Activated CD4-positive, CD25-positive, alpha-beta regulatory T cell treated with anti-CD3 and anti-CD28 coated beads, Interleukin-2, amount 50 U/mL, for 72 hours (primary cell): ENCODE results near the gene P2RX7.
"Not testable (repeated sequence)": the region's sequence is repeated elsewhere in the genome, so short reads cannot be mapped to it uniquely, and the experiment has no call there.

ENCODE experiments used
- DNase-seq: peaks from one replicate; pipeline ENCODE4 v3.0.0; 2021

Gene P2RX7

DNA sequence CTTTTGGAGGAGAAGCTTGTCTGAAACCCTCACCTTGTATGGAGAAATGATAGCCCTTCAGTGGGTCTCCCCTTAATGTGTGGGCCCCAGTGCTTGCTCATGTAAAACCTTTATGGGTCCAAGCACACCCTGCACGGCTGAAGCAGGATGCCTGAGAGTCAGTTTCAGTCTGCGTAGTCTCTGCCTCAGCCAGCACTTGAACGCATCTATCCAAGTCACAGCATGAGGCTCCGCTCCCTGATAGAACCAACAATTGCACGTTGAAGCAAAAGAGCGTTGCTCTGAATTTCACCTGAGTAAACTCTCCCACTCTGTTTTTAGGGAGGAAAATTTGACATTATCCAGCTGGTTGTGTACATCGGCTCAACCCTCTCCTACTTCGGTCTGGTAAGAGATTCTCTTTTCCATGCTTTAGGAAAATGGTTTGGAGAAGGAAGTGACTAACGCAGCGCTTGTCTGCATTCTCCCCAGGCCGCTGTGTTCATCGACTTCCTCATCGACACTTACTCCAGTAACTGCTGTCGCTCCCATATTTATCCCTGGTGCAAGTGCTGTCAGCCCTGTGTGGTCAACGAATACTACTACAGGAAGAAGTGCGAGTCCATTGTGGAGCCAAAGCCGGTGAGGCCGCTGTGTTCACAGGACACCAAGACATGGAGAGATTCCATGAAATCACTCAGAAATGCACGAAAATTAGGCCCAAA, 44.3 kb downstream of the P2RX7 start:
- DNase-seq = no peak

DNA sequence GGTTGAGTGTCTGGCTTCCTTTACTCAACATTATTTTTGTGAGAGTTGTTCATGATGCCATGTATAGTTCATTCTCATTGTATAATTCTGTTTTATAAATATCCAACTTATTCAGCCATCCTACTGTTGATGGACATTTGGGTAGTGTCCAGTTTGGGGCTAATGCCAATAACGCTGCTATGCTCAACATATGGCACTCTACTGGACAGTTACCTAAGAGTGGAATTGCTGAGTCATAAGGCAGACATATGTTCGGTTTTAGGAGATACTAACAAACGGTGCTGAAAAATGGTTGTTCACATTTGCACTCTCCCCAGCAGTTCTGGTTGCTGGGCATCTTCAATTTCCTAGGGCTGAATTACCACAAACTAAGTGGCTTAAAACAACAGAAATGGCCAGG, 48.5 kb downstream of the P2RX7 start:
- DNase-seq = no peak

DNA sequence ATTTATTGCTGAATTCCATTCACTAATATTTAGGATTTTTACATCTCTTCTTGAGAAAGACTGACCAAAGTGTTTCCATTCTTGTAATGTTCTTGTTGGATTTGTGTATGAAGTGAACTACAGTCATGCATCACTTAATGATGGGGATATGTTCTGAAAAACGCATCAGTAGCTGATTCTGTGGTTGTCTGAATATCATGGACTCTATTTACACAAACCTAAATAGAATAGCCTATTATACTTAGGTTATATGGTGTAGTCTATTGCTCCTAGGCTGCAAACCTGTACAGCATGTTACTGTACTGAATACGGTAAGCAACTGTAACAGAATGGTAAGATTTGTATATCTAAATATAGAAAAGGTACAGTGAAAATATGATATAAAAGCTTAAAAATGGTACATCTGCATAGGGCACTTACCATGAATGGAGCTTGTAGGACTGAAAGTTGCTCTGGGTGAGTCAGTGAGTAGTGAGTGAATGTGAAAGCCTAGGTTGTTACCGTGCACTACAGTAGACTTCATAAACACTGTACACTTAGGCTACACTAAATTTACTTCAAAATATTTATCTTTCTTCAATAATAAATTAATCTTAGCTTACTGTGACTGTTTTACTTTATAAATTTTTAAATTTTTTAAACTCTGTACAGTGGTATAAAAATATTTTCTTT, 49.7 kb downstream of the P2RX7 start:
- no peak for DNase-seq

DNA sequence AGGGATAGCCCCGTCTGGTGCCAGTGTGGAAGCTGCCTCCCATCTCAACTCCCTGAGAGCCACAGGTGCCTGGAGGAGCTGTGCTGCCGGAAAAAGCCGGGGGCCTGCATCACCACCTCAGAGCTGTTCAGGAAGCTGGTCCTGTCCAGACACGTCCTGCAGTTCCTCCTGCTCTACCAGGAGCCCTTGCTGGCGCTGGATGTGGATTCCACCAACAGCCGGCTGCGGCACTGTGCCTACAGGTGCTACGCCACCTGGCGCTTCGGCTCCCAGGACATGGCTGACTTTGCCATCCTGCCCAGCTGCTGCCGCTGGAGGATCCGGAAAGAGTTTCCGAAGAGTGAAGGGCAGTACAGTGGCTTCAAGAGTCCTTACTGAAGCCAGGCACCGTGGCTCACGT, 51.7 kb downstream of the P2RX7 start:
- no peak for DNase-seq

DNA sequence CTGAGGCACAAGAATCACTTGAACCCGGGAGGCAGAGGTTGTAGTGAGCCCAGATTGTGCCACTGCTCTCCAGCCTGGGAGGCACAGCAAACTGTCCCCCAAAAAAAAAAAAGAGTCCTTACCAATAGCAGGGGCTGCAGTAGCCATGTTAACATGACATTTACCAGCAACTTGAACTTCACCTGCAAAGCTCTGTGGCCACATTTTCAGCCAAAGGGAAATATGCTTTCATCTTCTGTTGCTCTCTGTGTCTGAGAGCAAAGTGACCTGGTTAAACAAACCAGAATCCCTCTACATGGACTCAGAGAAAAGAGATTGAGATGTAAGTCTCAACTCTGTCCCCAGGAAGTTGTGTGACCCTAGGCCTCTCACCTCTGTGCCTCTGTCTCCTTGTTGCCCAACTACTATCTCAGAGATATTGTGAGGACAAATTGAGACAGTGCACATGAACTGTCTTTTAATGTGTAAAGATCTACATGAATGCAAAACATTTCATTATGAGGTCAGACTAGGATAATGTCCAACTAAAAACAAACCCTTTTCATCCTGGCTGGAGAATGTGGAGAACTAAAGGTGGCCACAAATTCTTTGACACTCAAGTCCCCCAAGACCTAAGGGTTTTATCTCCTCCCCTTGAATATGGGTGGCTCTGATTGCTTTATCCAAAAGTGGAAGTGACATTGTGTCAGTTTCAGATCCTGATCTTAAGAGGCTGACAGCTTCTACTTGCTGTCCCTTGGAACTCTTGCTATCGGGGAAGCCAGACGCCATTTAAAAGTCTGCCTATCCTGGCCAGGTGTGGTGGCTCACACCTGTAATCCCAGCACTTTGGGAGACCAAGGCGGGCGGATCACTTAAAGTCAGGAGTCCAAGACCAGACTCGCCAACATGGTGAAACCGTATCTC, 52.6 kb downstream of the P2RX7 start:
- DNase-seq = no peak

DNA sequence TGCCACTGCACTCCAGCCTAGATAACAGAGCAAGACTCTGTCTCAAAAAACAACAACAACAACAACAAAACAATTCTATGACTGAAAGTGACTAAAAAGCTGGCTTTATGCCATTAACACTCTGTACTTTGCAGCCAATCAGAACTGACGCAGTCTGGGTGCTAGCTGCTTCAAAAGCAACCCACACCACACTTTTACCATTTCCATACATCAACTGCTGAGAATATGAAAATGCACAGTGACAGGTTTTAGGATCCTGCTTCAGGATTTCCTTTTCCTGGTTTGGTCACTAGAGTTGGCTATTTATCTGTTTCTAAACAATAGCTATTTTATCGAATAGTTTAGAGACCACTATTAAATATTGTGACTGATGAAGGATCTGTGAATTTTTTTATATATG, 54.1 kb downstream of the P2RX7 start:
- DNase-seq = no peak

DNA sequence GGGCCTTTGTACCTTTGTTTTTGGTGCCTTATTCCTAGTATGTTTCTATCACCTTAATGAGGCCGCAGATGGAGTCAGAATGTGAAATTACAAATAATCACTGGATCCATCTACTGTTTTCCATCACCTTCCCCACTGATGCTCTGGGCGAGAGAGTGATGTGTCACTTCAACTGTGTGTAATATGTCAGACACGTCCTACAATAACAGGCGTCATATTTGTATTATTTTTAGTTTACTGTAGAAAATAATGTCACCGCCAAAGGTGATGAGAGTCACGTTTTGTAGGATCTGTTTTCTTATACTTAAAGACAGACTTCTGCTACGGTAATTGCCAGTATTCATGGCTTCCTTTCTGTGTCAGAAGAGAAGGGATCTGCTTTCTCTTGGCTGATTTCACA, 54.8 kb downstream of the P2RX7 start:
- no peak for DNase-seq

DNA sequence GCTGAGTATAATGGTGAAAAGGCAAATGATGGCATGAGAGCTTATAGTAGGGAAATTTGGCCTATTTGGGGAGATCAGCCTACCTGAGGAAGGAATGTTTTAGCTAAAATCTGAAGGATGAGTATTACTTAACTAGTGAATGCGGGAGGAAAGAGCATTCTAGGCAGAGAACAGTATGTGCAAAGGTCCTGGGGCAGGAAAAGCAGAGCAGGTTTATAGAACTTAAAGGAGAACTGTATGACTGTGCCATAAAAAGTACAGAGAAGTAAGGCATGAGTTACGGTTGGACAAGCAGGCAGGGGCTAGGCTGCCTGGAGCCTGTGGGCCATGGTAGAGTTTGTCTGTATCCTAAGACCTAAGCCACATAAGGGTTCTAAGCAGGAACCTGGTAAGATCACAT, 55.6 kb downstream of the P2RX7 start:
- DNase-seq = no peak

DNA sequence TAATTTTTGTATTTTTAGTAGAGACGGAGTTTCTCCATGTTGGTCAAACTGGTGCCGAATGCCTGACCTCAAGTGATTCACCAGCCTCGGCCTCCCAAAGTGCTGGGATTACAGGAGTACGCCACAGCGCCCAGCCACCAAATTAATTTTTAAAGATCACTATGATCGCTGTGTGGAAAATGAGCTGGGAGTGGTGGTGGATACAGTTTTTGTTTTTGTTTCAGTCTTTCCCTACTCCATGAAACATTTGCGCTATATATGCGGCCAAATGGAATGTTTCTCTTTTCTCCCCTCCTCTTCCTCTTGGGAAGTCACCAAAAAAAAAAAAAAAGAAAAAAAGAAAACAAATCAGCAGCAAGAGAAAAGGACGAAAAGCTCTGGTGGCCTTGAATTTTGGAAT, 56.5 kb downstream of the P2RX7 start:
- no peak for DNase-seq

DNA sequence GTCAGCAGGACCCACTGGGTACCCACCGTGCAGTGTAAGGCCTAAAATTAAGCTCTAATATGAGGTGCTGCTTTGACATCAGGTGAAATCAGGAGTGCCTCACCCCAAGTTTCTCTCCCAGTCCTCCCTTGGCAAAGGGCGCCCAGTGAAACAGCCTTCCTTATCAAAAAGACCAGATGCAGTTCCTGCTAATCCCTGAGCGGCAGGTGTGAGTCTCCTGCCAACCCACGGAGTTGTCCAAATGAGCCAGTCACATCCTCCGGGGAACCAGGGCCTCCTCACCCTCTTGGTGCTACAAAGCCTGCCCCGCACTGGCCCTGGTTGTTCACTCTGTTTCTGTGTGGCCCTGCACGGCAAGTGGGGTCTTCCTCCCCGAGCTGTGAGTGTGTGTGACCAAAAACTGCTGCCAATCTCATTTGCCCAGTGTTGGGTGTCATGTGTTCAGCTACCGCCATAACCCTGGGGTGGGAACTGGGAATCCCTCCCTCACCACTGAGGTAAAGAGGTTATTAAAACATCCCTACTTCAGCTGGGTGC, 57.0 kb downstream of the P2RX7 start:
- DNase-seq = no peak

DNA sequence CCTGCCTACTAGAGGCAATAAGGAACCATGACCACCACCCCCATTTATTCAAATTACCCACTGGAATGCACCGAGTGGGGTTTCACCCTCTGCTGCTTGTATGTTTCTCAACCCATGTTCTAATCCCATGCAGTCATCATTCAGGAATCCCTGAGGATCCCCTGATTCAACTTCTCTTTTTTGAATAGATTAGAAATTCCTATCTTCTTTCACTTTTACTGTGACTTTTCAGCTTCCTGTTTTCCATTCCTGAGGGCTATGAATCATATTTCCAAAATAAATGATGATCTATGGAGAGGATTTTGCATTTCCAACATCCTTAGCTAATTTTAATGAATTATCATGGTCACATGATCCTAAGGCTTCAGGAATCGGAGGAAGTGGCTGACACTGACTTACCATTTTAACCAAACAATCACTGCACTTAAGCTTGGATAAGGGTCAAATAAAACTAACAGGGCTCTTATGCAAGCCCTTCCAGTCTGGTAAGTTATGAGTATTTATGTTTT, 57.9 kb downstream of the P2RX7 start:
- DNase-seq = no peak

DNA sequence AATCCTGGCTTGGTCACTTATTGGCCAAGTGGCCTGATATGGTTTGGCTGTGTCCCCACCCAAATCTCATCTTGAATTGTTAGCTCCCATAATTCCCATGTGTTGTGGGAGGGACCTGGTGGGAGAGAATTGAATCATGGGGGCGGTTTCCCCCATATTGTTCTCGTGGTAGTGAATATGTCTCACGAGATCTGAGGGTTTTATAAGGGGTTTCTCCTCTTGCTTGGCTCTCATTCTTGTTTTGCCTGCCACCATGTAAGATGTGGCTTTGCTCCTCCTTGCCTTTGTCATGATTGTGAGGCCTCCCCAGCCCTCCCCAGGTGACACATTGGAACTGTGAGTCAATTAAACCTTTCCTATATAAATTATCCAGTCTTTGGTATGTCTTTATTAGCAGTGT, 58.5 kb downstream of the P2RX7 start:
- DNase-seq = no peak

DNA sequence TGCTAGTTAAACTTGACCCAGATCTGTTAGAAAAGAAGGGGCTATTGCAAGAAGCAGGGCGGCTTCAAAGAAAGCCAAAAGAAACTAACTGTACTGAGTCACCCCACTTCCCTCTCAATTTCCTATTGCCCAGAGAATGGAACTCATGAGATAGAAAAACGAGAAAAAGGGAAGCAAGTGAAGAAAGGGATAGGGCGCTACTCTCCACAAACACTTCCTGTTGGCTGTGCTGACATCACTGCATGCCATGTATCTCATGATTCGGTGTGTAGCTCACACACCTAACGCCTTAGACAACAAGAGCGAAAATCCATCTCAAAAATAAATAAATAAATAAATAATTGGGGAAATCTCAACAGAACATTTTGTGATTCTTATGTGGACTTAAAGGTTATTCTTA, 64.2 kb downstream of the P2RX7 start:
- DNase-seq = no peak

DNA sequence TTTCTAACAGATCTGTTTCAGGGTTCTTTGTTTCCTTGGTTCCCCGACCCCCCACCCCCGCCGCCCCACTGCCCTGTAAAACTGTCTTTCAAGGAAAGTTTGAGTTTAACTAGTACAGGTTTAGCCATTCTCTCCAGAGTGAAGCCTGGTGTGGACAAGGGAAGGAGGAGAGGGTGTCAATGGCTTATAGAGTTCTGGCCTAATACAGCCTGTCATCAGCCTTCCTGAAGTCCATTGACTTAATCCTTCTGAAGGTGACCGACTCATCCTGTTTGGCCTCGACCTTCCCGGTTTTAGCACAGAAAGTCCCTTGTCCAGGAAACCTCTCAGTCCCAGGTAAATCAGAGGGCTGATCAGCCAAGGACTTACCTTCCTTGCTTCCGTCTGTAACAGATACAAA, 66.3 kb downstream of the P2RX7 start:
- DNase-seq = no peak

DNA sequence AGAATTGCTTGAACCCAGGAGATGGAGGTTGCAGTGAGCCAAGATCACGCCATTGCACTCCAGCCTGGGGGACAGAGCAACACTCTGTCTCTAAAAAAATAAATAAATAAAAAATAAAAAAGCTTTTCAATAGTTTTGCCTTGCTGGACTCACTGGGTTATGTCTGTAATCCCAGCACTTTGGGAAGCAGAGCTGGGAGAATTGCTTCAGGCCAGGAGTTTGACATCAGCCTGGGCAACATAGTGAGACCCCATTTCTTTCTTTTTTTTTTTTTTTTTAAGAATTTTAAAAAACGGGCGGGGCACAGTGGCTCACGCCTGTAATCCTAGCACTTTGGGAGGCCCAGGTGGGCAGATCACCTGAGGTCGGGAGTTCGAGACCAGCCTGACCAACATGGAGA, 68.5 kb downstream of the P2RX7 start:
- not testable (repeated sequence) for DNase-seq

DNA sequence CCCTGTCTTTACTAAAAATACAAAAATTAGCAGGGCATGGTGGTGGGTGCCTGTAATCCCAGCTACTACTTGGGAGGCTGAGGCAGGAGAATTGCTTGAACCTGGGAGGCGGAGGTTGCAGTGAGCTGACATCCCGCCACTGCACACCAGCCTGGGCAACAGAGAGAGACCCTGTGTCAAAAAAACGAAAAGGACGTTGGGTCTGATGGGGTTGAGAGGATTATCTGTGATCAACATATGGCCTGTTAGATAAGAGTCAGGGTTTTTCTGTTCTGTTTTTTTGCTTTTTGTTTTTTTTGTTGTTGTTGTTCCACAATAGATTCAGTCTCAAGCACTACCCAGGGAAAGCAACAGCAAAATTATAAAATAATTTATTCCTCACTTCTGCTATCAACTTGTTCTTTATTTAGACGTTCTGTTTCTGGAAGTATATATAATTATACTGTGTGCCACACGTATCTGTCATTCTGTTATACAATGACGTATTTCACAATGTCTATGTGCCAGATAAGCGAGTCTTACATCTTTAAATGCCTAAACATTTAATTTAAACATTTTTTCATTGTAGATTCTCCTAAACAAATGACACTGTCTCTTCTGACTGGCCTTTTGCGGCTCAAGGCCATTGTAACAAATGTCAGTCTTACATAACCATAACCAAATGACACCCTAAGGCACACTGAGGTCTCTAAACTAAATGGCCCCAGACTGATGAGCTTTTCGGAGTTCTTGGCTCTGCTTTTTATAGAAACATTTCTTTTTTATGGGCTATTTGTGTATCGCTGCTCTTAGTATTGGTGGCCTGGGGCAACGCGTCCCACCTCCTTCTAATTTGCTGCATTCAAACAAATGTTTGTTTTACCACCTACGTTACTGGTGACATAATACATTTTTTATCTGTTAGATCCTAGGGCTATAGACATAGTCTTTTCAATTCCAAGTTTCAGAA, 70.0 kb downstream of the P2RX7 start:
- no peak for DNase-seq

DNA sequence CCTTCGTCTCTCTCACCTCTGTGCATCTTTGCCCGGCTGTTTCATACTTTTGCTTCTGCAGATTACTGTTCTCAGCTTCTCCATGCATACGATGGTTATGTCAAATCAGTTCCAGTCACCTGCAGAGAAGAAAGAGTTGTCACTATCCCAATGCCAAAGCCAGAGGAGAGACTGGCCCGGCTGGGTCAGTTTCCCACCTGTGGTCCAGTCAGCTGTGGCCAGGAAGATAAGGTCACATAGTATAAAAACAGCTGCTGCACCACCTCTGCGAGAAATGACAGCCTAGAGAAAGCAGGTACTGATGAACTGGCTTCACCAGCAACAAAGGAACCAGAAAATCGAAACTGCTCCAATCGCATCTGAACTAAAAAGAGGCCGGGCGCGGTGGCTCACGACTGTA, 70.8 kb downstream of the P2RX7 start:
- no peak for DNase-seq

DNA sequence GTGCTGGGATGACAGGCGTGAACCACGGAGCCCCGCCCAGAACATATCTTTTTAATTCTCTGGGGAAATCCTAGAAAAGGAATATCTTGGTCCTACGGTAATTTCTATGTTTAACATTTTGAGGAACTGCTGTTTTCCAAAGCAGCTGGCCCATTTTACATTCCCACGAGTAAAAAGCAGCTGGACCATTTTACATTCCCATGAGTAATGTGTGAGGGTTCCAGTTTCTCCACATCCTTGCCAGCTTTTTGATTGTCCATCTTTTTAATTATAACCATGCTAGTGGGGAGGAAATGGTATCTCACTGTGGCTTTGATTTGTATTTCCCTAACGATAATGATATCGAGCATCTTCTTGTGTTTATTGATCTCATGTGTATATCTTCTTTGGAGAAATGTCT, 72.8 kb downstream of the P2RX7 start:
- DNase-seq = no peak

DNA sequence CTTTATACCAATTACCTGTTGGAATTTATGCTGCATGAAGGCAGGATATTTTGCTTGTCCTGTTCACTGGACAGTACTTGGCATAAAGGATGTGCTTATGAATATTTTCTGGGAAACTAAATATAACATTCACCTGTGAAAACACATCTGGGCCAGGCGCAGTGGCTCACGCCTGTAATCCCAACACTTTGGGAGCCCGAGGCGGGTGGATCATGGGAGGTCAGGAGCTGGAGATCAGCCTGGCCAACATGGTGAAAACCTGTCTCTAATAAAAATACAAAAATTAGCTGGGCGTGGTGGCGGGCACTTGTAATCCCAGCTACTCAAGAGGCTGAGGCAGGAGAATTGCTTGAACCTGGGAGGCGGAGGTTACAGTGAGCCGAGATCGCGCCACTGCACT, 75.9 kb downstream of the P2RX7 start:
- not testable (repeated sequence) for DNase-seq

DNA sequence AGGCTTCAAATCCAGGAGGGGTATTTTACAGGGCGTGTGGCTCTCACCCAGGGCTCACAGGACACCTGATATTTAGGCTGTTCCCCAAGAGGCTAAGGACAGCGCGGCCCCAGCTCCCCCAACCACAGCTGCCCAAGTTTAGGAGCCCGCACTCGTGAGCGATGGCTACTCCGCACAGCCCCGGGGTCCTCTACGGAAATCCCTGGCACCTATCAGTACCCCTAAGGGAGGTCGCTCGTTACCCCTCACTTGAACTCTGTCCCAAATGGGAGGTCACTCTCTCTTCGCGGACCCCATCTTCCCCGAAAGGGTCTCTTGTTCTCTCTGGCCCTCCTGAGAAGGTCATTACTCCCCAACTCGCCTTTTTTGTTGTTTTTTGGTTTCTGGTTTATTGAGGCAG, 76.5 kb downstream of the P2RX7 start:
- DNase-seq = no peak

DNA sequence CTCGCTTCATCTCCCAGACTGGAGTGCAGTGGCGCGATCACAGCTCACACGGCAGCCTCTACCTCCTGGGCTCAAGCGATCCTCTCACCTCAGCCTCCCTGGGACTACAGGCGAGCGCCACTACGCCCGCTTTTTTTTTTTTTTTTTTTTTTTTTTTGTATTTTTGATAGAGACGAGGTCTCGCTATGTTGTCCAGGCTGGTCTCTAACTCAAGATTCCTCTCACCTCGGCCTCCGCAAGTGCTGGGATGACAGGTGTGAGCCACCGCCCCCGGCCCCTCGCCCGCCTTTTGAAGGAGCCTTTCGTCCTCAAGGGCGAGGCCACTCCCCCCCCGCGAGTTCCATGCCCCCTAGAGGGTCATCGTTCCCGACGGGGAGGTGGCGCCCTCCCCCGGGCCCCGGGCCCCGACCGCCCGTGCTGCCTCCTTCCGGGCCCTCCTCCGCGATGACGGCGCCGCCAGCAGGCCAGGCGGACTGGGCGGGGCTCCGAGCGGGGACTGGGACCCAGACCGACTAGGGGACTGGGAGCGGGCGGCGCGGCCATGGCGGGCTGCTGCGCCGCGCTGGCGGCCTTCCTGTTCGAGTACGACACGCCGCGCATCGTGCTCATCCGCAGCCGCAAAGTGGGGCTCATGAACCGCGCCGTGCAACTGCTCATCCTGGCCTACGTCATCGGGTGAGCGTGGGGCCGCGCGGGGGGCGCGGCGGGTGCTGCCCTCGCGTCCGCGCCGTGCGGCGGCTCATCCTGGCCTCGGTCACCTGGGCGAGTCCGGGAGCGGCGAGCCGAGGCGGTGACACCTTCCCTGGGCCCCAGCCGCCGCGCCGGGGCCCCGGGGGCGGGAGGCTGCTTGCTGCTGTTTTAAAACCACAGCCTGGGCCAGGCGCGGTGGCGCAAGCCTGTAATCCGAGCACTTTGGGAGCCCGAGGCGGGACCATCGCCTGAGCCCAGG, 77.2 kb downstream of the P2RX7 start, which contains the start of gene P2RX4:
Gene P2RX4 (plus strand): TSS at position 506 of the 949 bp plus-strand sequence. CDS start 36 bp downstream, at position 542.
- peak; percentile 89 for DNase-seq
